GM18858 (cell line): Measurements from ENCODE around the gene CPT2.

Experiments
- ATAC-seq: cut with Tn5 transposase; IDR thresholded peaks from one replicate; pipeline ENCODE4 v1.9.1; 2021; ENCODE audit not compliant: unreplicated experiment

CPT2 gene

DNA sequence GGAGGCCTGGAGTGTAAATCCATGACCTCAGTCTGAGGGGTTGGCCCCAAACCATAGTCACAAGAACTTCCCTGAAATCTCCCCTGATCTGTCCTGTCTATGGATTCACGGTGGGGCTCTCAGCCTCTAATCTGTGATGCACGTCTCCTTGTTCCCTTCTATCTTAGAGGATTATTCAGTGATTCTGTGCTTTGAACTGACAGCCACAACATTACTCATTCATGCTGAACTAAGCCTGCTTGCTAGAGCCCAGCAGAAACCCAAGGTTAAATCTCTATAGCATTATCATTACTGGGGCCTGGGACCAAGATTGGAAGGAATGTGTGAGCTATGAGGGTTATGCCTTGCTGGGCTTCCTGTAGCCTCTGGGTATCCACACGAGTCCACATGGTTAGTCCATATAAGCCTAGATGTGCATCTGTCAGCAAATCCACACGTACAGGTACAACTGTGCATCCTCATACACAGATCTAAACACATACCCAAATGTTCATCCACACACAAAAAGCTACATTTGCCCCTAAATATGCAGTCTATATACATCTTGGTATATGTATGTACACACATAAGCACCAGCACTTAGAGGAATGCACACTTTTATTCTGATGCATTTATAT, 64.1 kb downstream of the CPT2 start:
- ATAC-seq, result no peak

DNA sequence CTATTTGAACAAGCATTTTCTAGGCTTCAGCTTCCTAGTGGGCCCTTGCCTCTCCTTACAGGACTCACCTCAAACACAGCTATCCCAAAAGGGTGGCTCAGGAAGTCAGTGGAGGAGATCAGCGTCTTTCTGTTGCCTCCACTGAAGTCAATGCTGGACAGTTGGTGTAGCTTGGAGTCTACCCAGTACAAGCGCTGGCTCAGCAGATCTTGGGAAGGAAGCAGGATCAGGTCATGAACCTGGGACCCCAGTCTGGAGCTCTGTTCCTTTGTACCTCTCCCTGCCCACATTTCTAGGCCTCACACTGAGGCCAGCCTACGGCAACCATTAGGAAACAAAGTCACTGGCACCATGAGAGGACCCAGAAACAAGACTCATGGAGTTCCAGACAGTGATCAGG, 65.4 kb downstream of the CPT2 start:
- no peak for ATAC-seq
